Bronchus fibroblast of lung (primary cell): ENCODE data around the gene FIG4. TPM values are rescaled to one million over a fixed set of nuclear protein-coding genes. Genes with fewer than 3 reads are reported as not detected.

Experiments
- total RNA-seq: library from RNA; depleted of rRNA; stranded (reverse); fragments of >200 nt; gene quantifications from 2 replicates; pipeline ENCODE4 v1.2.3, GENCODE V29; 2015

Gene FIG4
- total RNA-seq, result 8.9 and 10.7 TPM in 2 replicates

DNA sequence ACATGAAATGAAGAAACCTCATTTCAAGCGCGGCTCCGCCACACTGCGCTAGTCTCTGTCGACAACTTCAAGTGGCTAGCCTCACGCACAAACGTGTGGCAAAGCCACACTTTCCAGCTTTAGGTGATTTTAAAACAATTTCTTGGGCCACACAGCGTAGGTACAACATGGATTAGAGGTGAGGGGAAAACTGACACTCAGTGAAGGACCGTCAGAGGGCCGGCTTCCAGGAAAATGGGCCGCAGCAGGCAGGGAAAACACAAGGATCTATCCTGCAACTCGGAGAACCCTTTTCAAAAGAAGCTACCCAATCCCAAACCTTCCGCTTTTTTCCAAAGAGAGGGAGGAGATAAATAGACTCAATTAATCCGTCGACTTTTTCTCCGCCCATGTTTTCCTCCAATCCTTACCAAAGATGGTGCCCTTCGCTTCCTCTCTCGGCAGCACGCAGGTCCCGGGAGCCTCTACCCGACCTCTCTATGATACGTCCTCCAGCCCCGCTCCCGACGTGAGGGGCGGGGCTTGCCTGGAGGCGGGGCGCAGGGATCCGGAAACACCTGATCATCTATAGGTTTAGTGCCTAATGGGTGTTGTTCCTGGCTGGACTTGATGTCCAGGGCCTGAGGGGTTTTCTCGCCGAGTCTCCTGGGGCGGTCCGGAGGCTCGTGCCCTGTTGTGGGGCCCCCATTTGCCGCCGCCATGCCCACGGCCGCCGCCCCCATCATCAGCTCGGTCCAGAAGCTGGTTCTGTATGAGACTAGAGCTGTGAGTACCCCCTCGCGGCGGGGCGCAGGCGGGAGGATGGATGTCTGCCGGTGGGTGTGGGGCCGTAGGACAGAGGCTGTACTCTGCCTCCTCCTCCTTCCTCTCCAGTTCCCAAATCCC, at the start of gene FIG4, which contains the start of gene AK9:
Gene FIG4 (plus strand): TSS at position 560 of the 885 bp plus-strand sequence. CDS start 140 bp downstream, at position 700.
Gene AK9 (minus strand): TSS at position 466 of the 885 bp plus-strand sequence. CDS start 15,457 bp downstream, outside the sequence.

Other genes with a start within 250 kb of the FIG4 start
- 43.4 and 45.1 TPM in 2 replicates for gene MICAL1, start 235.5 kb upstream of the FIG4 start, total RNA-seq
- gene ZBTB24, start 208.1 kb upstream of the FIG4 start, total RNA-seq, result 4.2 and 5.2 TPM in 2 replicates
- gene AK9, start 94 bp upstream of the FIG4 start, total RNA-seq, result 1.3 and 2.4 TPM in 2 replicates